ENCODE results near the gene PPP2R5B.
"Not testable (repeated sequence)": the region's sequence is repeated elsewhere in the genome, so short reads cannot be mapped to it uniquely, and the experiment has no call there.

- TF ChIP-seq YY1 (IDR thresholded peaks at IDR 0.05; ENCODE audit: insufficient read depth, insufficient read length); SUZ12 (IDR thresholded peaks at IDR 0.05; ENCODE audit: extremely low read depth, insufficient read depth, insufficient read length): not testable (repeated sequence)
Observed at GRCh38 chr11:64983339-64983738, 58.9 kb downstream of the PPP2R5B start.

Data from NT2/D1 (cell line).